ENCODE data around the gene MOV10. TPM values are rescaled to one million over a fixed set of nuclear protein-coding genes. Genes with fewer than 3 reads are reported as not detected.

Gene MOV10
- total and polyA plus RNA-seq, 8 donors = 25.9 to 137 (median 66.8) TPM

DNA sequence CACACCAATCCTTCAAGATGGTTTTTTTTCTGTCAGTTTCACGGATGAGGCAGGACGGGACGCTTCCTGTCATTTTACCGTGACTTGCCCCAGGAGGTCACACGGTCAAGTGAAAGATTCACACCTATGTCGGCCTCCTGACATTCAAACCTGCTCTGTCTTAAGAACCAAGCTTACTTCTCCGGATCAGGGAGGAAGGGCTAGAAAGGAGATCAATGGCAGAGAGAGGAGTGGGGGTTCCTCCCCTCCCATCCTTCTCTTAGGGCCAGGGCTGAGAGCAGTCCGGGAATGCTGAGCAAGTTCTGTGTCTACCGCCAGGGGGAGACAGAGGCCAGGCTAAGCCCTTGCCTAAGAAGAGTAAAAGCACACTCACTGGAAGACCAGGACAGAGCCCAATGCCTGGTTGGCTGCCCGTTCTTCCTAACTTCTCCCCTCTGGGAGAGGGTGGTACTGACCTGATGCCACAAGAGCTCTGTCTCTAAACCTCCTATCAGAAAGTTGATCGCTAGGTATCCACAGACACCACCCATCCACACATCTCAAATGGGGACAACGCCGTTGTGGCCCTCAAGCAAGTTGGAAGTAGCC, 41.8 kb downstream of the MOV10 start:
- intact Hi-C loops (cut with DNase I; ENCODE audit: low total_unique reads) = loop anchor here (5.0 to 10.0 kb wide), 2 partner anchors 86 to 329 kb away; no protein-coding TSS in a partner anchor

DNA sequence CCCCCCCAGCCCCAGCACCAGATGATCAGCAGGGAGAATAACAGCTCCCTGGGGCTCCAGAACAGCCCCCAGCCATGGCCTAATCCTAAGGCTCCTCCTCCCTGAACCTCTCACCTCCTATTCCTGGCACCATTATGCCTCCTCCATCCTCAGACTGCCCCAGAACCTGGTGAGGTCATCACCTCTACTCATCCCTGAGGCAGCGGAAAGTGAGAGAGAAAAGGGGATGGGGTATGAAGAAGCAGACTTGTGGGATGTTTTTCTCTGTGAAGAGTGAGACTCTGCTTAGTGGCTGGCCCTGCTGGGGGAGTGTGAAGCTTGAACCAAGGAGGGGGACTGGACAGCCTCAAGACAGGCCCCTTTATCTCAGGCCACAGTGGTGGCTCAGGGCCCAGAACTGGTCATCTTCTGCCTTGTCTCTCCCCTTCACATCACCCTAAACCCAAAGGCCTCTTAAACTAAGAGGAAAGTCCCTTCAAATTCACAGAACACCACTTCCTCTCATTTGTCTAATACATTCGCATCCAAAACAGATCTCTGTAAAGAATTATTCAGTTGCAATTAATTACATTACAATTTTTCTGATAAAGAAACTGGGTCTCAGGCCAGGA, 42.9 kb downstream of the MOV10 start:
- Histone ChIP-seq H3K4me1 (peaks cover 25 to 47% (median 41%) of the 10 kb centered on the region in 4 donors), H3K4me3 (no peak overlapping the region), H3K9me3 (no peaks in the 10 kb centered on the region), H3K27ac (no peak overlapping the region), H3K27me3 (peaks cover 0 to 31% (median 0%) of the 10 kb centered on the region in 3 donors), H3K36me3 (no peaks in the 10 kb centered on the region)
- peak in 1 of 2 donors; percentile 75 for DNase-seq
- WGBS, 5 donors = 76 to 95% (median 89%) methylated on average over 2 of the region's 2 CpGs
- intact Hi-C loops (cut with DNase I; ENCODE audit: low total_unique reads) = loop anchor here (5.0 to 10.0 kb wide), 2 partner anchors 85 to 327 kb away; no protein-coding TSS in a partner anchor
- TF ChIP-seq EP300 (IDR thresholded peaks at IDR 0.05) = no peak
- no peak for TF ChIP-seq POLR2A (IDR thresholded peaks at IDR 0.05)
- TF ChIP-seq, protein P1, sequence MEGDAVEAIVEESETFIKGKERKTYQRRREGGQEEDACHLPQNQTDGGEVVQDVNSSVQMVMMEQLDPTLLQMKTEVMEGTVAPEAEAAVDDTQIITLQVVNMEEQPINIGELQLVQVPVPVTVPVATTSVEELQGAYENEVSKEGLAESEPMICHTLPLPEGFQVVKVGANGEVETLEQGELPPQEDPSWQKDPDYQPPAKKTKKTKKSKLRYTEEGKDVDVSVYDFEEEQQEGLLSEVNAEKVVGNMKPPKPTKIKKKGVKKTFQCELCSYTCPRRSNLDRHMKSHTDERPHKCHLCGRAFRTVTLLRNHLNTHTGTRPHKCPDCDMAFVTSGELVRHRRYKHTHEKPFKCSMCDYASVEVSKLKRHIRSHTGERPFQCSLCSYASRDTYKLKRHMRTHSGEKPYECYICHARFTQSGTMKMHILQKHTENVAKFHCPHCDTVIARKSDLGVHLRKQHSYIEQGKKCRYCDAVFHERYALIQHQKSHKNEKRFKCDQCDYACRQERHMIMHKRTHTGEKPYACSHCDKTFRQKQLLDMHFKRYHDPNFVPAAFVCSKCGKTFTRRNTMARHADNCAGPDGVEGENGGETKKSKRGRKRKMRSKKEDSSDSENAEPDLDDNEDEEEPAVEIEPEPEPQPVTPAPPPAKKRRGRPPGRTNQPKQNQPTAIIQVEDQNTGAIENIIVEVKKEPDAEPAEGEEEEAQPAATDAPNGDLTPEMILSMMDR (IDR thresholded peaks at IDR 0.05) = no peak

More for the DNA sequence above, 41.8 kb downstream of the MOV10 start:
- 13 to 17% (median 16%) methylated on average over 13 of the region's 13 CpGs for WGBS, 5 donors
- H3K36me3 ChIP-seq = no peaks in the 10 kb centered on the region
- H3K9me3 ChIP-seq = no peaks in the 10 kb centered on the region
- H3K4me3 ChIP-seq = peak overlapping the region; percentile 67 to 86 (median 70)
- peak overlapping the region in 4 of 5 donors; percentile 58 to 81 (median 78) for H3K27ac ChIP-seq
- peaks cover 22 to 43% (median 39%) of the 10 kb centered on the region in 4 donors for H3K4me1 ChIP-seq
- peak; percentile 87 to 97 for DNase-seq
- H3K27me3 ChIP-seq = peaks cover 0 to 26% (median 0%) of the 10 kb centered on the region in 3 donors
- TF ChIP-seq POLR2AphosphoS5 (IDR thresholded peaks at IDR 0.05) = peak in 1 of 3 donors; percentile 32
- TF ChIP-seq, protein P1 (IDR thresholded peaks at IDR 0.05) = peak in 5 of 7 experiments; percentile 88 to 96 (median 93)
- TF ChIP-seq EP300 (IDR thresholded peaks at IDR 0.05) = no peak
- no peak for TF ChIP-seq POLR2A (IDR thresholded peaks at IDR 0.05)

DNA sequence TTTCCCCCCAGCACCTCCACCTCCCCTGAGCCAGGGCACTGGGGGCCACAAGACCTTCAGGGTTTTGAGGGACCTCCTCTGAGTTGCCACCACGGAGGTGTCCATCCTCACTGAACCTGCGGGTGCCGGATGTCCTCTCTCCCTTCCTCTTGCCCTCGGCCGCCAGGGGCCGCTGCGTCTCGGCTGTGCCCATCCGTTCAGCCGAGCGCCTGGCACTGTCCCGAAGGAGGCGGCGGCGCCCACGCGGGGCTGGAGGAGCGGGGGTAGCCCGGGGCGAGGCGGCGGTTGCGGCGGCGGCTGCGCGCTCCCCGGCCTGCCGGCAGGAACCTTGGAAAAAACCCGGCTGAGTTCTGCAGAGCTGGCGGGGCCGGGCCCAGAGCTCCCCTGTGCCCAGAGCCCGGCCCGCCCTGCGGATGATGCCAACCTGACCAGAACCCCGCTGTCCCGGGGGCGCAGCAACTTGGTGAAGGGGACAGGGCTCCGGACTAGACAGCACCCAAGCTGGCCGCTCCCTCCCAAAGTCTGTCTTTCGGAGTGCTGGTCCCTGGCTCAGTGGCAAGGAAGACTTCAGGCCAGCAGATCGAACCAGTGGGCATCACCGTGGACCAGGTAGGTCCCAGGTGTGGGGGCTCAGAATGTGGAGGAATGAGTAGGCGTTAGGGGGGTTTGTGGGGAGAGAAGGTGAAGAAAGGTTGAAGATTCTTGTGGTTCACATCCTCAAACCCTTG, 44.4 kb downstream of the MOV10 start:
- no peaks in the 10 kb centered on the region for H3K36me3 ChIP-seq
- peak overlapping the region; percentile 25 to 40 (median 32) for H3K4me3 ChIP-seq
- peaks cover 32 to 48% (median 41%) of the 10 kb centered on the region in 4 donors for H3K4me1 ChIP-seq
- H3K9me3 ChIP-seq = no peaks in the 10 kb centered on the region
- WGBS, 5 donors = 18 to 40% (median 22%) methylated on average over 11 to 44 of the region's 44 CpGs
- peaks cover 0 to 46% (median 0%) of the 10 kb centered on the region in 3 donors for H3K27me3 ChIP-seq
- intact Hi-C loops (cut with DNase I; ENCODE audit: low total_unique reads) = loop anchor here (5.0 to 10.0 kb wide), 2 partner anchors 83 to 326 kb away; no protein-coding TSS in a partner anchor
- TF ChIP-seq EP300 (IDR thresholded peaks at IDR 0.05) (no peak), POLR2A (IDR thresholded peaks at IDR 0.05) (no peak), POLR2AphosphoS5 (IDR thresholded peaks at IDR 0.05) (peak in 1 of 3 donors; percentile 56)
- TF ChIP-seq, protein P1 (IDR thresholded peaks at IDR 0.05) = peak in 5 of 7 experiments; percentile 59 to 85 (median 76)
- DNase-seq = peak; percentile 83 to 91
- H3K27ac ChIP-seq = no peak overlapping the region

DNA sequence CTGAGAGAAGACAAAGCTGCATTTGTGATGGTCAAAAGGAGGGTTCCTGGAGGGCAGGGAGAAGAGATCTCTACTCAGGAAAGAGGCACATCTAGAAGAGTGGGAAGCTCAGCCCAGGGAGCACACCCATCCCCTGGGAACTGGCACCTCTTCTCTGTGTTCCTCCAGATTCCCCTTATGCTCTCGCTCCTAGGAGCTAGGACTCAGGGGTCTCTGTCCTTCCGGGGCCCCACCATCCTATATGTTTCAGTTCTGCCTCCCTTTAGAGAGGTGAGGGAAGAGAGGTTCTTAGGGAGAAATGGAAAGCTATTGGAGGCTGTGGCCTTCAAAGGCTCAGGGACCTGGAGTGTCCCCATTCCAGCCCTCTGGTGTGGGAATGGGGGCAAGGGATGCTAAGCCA, 45.2 kb downstream of the MOV10 start:
- Histone ChIP-seq H3K27ac (no peak overlapping the region), H3K36me3 (no peaks in the 10 kb centered on the region), H3K4me1 (peaks cover 23 to 40% (median 33%) of the 10 kb centered on the region in 4 donors), H3K4me3 (no peak overlapping the region), H3K9me3 (no peaks in the 10 kb centered on the region), H3K27me3 (peaks cover 0 to 50% (median 0%) of the 10 kb centered on the region in 3 donors)
- intact Hi-C loops (cut with DNase I; ENCODE audit: low total_unique reads) = loop anchor here (5.0 to 10.0 kb wide), 2 partner anchors 83 to 325 kb away; no protein-coding TSS in a partner anchor
- no peak for DNase-seq
- TF ChIP-seq, protein P1 (IDR thresholded peaks at IDR 0.05) = no peak
- TF ChIP-seq EP300 (IDR thresholded peaks at IDR 0.05) (no peak), POLR2A (IDR thresholded peaks at IDR 0.05) (no peak), POLR2AphosphoS5 (IDR thresholded peaks at IDR 0.05) (no peak)
- WGBS, 5 donors = 90 to 100% (median 94%) methylated on average over 2 of the region's 2 CpGs

Data from stomach (tissue), 9 donors.